MM.1S (cell line): Measurements from ENCODE around the gene SNX19.

Source experiments
- CTCF ChIP-seq: fragments of 300-600 bp; sonication (generic); IDR thresholded peaks from 2 replicates; pipeline ENCODE4 v1.5.1; 2016; ENCODE audit warnings: antibody characterized with exemption, low read length, mixed read lengths
- EZH2 ChIP-seq: fragments of 300-600 bp; sonication (generic); optimal IDR thresholded peaks from 2 replicates; pipeline ENCODE3; 2017; ENCODE audit warnings: low read depth, mild to moderate bottlenecking, antibody characterized with exemption, low read length, mixed read lengths

GRCh38 chr11:130852589-130852988 is 63.7 kb downstream of the SNX19 start:
- no peak for TF ChIP-seq CTCF
- no peak for TF ChIP-seq EZH2
